Activated T-helper 9 cell treated with anti-CD3 and anti-CD28 coated beads, Interleukin-2, amount 50 U/mL, for 16 hours (primary cell): ENCODE measurements around the gene TOLLIP.

Experiments used
- DNase-seq: peaks from one replicate; pipeline ENCODE4 v3.0.0-alpha.2; 2020; ENCODE audit warnings: low read depth

TOLLIP gene

GRCh38 chr11:1310772-1311468, 1.5 kb upstream of the TOLLIP start:
- peak; percentile 34 for DNase-seq

GRCh38 chr11:1310318-1310687, 871 bp upstream of the TOLLIP start:
- no peak for DNase-seq

GRCh38 chr11:1308743-1309497, 512 bp downstream of the TOLLIP start:
- DNase-seq, result no peak

- DNase-seq, result no peak
These were observed 1.3 kb downstream of the TOLLIP start for GRCh38 chr11:1307998-1308742.

- DNase-seq, result no peak
These were observed 2.1 kb downstream of the TOLLIP start for GRCh38 chr11:1307163-1307870.

GRCh38 chr11:1306186-1307162, 3.0 kb downstream of the TOLLIP start:
- DNase-seq, result no peak

GRCh38 chr11:1305501-1306056, 3.9 kb downstream of the TOLLIP start:
- no peak for DNase-seq

GRCh38 chr11:1305063-1305495, 4.4 kb downstream of the TOLLIP start:
- DNase-seq, result no peak

- DNase-seq, result no peak
These were observed 5.1 kb downstream of the TOLLIP start for GRCh38 chr11:1304380-1304779.

- DNase-seq, result no peak
These were observed 5.5 kb downstream of the TOLLIP start for GRCh38 chr11:1303973-1304372.

- no peak for DNase-seq
These were observed 6.2 kb downstream of the TOLLIP start for GRCh38 chr11:1303126-1303821.

GRCh38 chr11:1302461-1303125, 6.8 kb downstream of the TOLLIP start:
- no peak for DNase-seq

- DNase-seq, result no peak
These were observed 7.4 kb downstream of the TOLLIP start for GRCh38 chr11:1302041-1302460.

GRCh38 chr11:1301220-1302000, 8.0 kb downstream of the TOLLIP start:
- no peak for DNase-seq

GRCh38 chr11:1300569-1301187, 8.8 kb downstream of the TOLLIP start:
- DNase-seq, result no peak

GRCh38 chr11:1300121-1300520, 9.3 kb downstream of the TOLLIP start:
- no peak for DNase-seq

- no peak for DNase-seq
These were observed 9.8 kb downstream of the TOLLIP start for GRCh38 chr11:1299621-1300020.
